MM.1S (cell line): ENCODE measurements around the gene PDE4B.

Source experiments
- DNase-seq: peaks from one replicate; pipeline ENCODE4 v3.0.0-alpha.2; 2015
- H2AFZ ChIP-seq: fragments of 300-600 bp; sonication (generic); 2 replicates; pipeline ENCODE4 v1.6.0; 2016; ENCODE audit warnings: antibody characterized with exemption, low read length
- H3F3A ChIP-seq: fragments of 300-600 bp; sonication (generic); 2 replicates; pipeline ENCODE4 v1.6.1; 2016; ENCODE audit warnings: mild to moderate bottlenecking, antibody characterized with exemption, low read length, moderate library complexity, mixed read lengths; ENCODE audit not compliant: insufficient read depth
- H3K27ac ChIP-seq: fragments of 300-600 bp; sonication (generic); 2 replicates; pipeline ENCODE4 v1.5.1; 2016; ENCODE audit warnings: mild to moderate bottlenecking, low read length
- H3K27me3 ChIP-seq: fragments of 300-600 bp; sonication (generic); replicated peaks from 2 replicates; pipeline ENCODE4 v1.6.0; 2016; ENCODE audit warnings: low read length; ENCODE audit not compliant: insufficient read depth
- H3K36me3 ChIP-seq: fragments of 300-600 bp; sonication (generic); replicated peaks from 2 replicates; pipeline ENCODE4 v1.6.1; 2016; ENCODE audit warnings: mild to moderate bottlenecking, low read length, mixed read lengths; ENCODE audit not compliant: insufficient read depth
- H3K4me1 ChIP-seq: fragments of 300-600 bp; sonication (generic); 2 replicates; pipeline ENCODE4 v1.6.1; 2016; ENCODE audit warnings: low read length, mixed read lengths
- H3K4me2 ChIP-seq: fragments of 300-600 bp; sonication (generic); 2 replicates; pipeline ENCODE4 v1.6.0; 2016; ENCODE audit warnings: low read depth, low read length
- H3K4me3 ChIP-seq: fragments of 300-600 bp; sonication (generic); 2 replicates; pipeline ENCODE4 v1.5.1; 2016; ENCODE audit warnings: low read length, mixed read lengths
- H3K79me2 ChIP-seq: fragments of 300-600 bp; sonication (generic); 2 replicates; pipeline ENCODE4 v1.6.1; 2016; ENCODE audit warnings: mixed run types, low read length, mixed read lengths
- H3K9ac ChIP-seq: fragments of 300-600 bp; sonication (generic); 2 replicates; pipeline ENCODE4 v1.6.1; 2016; ENCODE audit warnings: low read length, mixed read lengths
- H3K9me2 ChIP-seq: fragments of 300-600 bp; sonication (generic); replicated peaks from 2 replicates; pipeline ENCODE4 v1.6.1; 2016; ENCODE audit warnings: mild to moderate bottlenecking, low read length, mixed read lengths; ENCODE audit not compliant: insufficient read depth
- H3K9me3 ChIP-seq: fragments of 300-600 bp; sonication (generic); replicated peaks from 2 replicates; pipeline ENCODE4 v1.6.1; 2016; ENCODE audit warnings: mild to moderate bottlenecking, low read length, mixed read lengths; ENCODE audit not compliant: insufficient read depth
- H4K20me1 ChIP-seq: fragments of 300-600 bp; sonication (generic); 2 replicates; pipeline ENCODE4 v1.6.1; 2016; ENCODE audit warnings: mild to moderate bottlenecking, low read length, moderate library complexity, mixed read lengths; ENCODE audit not compliant: insufficient read depth
- EZH2 ChIP-seq: fragments of 300-600 bp; sonication (generic); optimal IDR thresholded peaks from 2 replicates; pipeline ENCODE3; 2017; ENCODE audit warnings: low read depth, mild to moderate bottlenecking, antibody characterized with exemption, low read length, mixed read lengths
- EZH2phosphoT487 ChIP-seq: fragments of 300-600 bp; sonication (generic); IDR thresholded peaks from 2 replicates; pipeline ENCODE4 v1.6.1; 2018; ENCODE audit warnings: antibody characterized with exemption, low read length
- TF ChIP-seq, protein P1 (sequence below): fragments of 300-600 bp; sonication (generic); IDR thresholded peaks from 2 replicates; pipeline ENCODE4 v1.5.1; 2016; ENCODE audit warnings: antibody characterized with exemption, low read length, mixed read lengths

PDE4B gene

DNA sequence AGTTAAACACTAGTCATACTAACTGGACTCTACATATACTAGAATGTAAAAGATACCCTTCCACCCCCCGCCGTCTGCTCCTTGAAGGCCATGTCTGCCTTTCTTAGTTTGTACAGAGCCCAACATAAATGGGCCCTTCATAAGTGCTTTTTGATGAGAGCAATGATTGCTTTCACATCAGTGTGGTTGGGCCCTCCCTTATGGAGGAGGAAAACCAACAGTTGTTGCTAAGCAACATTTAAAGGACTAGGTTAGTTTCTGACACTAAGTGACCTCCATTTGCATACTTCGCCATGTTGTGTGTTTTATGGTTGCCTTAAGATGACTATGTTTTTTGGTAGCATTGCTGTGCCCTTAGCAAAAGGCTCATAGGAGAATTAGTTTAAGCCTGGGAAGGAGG is 559.2 kb downstream of the PDE4B start:
- H3K4me3 ChIP-seq: no peak overlapping the region
- H4K20me1 ChIP-seq: no peaks in the 10 kb centered on the region
- DNase-seq: no peak
- no peaks in the 10 kb centered on the region for H3K9me2 ChIP-seq
- peak overlapping the region; percentile 32; the same call in 1 of the 2 replicates for H3K27ac ChIP-seq
- H2AFZ ChIP-seq: no peak overlapping the region
- H3K36me3 ChIP-seq: no peaks in the 10 kb centered on the region
- no peaks in the 10 kb centered on the region for H3K9me3 ChIP-seq
- peaks cover 23% of the 10 kb centered on the region; the same call in 1 of the 2 replicates for H3F3A ChIP-seq
- H3K4me2 ChIP-seq: peak overlapping the region; percentile 2
- no peaks in the 10 kb centered on the region for H3K27me3 ChIP-seq
- TF ChIP-seq EZH2 (no peak), EZH2phosphoT487 (no peak)
- TF ChIP-seq, protein P1, sequence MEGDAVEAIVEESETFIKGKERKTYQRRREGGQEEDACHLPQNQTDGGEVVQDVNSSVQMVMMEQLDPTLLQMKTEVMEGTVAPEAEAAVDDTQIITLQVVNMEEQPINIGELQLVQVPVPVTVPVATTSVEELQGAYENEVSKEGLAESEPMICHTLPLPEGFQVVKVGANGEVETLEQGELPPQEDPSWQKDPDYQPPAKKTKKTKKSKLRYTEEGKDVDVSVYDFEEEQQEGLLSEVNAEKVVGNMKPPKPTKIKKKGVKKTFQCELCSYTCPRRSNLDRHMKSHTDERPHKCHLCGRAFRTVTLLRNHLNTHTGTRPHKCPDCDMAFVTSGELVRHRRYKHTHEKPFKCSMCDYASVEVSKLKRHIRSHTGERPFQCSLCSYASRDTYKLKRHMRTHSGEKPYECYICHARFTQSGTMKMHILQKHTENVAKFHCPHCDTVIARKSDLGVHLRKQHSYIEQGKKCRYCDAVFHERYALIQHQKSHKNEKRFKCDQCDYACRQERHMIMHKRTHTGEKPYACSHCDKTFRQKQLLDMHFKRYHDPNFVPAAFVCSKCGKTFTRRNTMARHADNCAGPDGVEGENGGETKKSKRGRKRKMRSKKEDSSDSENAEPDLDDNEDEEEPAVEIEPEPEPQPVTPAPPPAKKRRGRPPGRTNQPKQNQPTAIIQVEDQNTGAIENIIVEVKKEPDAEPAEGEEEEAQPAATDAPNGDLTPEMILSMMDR: no peak
- peaks cover 81% of the 10 kb centered on the region for H3K79me2 ChIP-seq
- H3K9ac ChIP-seq: no peak overlapping the region
- H3K4me1 ChIP-seq: peaks cover 33% of the 10 kb centered on the region

DNA sequence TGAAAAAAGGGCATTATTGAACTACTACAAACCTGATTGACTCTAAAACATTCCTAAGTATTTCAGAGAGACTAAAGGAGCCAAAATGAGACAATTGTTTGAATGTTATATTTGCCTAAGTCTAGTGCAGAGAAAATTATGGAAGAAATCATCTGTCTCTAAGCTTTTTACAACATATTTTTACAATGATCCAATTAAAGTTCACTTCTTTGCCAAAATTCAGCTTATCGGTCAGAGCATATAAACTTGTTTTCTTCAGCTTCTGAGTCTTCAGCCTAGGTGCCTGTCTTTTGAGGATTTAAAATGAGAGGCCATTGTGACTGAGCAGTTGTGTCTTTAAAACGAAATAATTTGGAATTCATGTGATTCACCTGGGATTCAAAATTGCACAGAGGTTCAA is 560.1 kb downstream of the PDE4B start:
- Histone ChIP-seq H3F3A (peaks cover 23% of the 10 kb centered on the region; the same call in 1 of the 2 replicates), H3K36me3 (no peaks in the 10 kb centered on the region), H3K9me3 (no peaks in the 10 kb centered on the region), H3K27me3 (no peaks in the 10 kb centered on the region), H3K79me2 (peaks cover 74% of the 10 kb centered on the region), H2AFZ (no peak overlapping the region), H3K27ac (no peak overlapping the region), H3K9me2 (no peaks in the 10 kb centered on the region), H3K4me3 (no peak overlapping the region), H3K4me2 (no peak overlapping the region), H4K20me1 (no peaks in the 10 kb centered on the region), H3K9ac (no peak overlapping the region), H3K4me1 (peaks cover 33% of the 10 kb centered on the region)
- TF ChIP-seq, protein P1: no peak
- TF ChIP-seq EZH2 (no peak), EZH2phosphoT487 (no peak)
- DNase-seq: no peak

DNA sequence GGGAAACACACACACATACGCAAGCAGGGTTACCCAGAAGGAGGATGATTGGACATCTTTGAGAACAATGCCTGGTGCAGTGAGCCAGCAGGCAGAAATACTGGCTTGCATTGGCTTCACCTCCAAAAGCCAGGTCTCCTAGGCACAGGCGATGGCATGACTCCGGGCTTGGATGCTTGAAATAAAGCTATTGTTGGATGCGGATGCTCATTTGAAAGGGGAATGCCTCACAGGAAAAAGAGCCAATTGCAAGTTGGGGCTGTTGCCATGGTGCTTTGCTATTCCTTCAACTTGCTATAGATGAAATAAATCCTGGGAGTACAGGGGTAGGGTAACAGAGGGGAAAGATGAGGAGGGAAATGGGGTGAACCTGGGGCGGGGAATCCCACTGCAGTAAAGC is 560.6 kb downstream of the PDE4B start:
- Histone ChIP-seq H4K20me1 (no peaks in the 10 kb centered on the region), H3K4me2 (no peak overlapping the region), H3K27me3 (no peaks in the 10 kb centered on the region), H3K79me2 (peaks cover 73% of the 10 kb centered on the region), H3K4me1 (peaks cover 33% of the 10 kb centered on the region), H3K9me3 (no peaks in the 10 kb centered on the region), H3K27ac (no peak overlapping the region), H3K9ac (no peak overlapping the region), H3K4me3 (no peak overlapping the region), H3K36me3 (no peaks in the 10 kb centered on the region), H3K9me2 (no peaks in the 10 kb centered on the region), H2AFZ (no peak overlapping the region), H3F3A (peaks cover 23% of the 10 kb centered on the region; the same call in 1 of the 2 replicates)
- no peak for DNase-seq
- TF ChIP-seq EZH2 (no peak), EZH2phosphoT487 (no peak)
- TF ChIP-seq, protein P1: no peak
